Measurements from ENCODE around the gene VRK2. TPM values are rescaled to one million over a fixed set of nuclear protein-coding genes. Genes with fewer than 3 reads are reported as not detected.

The VRK2 gene
- total RNA-seq, 1 experiment from 2014 or later, result 20.1 TPM

DNA sequence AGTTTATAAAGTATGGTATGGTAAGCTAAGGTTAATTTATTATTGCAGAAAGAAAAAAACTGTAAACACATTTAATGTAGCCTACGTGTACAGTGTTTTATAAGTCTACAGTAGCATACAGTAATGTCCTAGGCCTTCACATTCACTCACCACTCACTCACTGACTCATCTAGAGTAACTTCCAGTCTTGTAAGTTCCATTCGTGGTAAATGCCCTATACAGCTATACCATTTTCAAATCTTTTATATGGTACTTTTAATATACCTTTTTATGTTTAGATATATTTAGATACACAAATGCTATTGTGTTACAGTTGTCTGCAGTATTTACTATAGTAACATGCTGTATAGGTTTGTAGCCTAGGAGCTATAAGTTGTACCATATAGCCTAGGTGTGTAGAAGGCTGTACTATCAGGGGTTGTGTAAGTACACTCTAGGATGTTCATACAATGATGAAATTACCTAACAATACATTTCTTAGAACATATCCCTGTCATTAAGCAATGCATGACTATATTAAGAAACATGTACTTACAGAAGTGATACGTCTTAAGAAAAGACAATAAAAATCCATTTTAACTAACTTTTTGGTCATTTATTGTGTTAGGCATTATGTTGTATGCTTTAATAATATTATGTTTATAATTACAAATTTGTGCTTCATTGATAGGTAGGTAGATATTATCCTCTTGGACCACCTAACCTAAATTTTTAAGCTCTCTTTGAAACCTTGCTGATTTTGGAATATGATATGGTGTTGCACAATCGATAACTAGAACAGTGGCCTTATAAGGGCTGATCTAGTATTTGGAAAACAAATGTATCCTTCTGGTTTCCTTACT is 51.9 kb downstream of the VRK2 start:
- DNase-seq (ENCODE audit: low spot score), result no peak
- peaks cover 19% of the 10 kb centered on the region for H3K36me3 Mint-ChIP-seq
- H3K4me1 Mint-ChIP-seq, result no peaks in the 10 kb centered on the region
- ChIA-PET CTCF (interaction anchor here (0.5 kb wide), 1 partner anchor 52 kb away, joined by 4 read pairs; no protein-coding TSS in a partner anchor), POLR2A (no interaction called here)
- no peaks in the 10 kb centered on the region for H3K27me3 Mint-ChIP-seq (ENCODE audit: low read depth)
- no peak overlapping the region for H3K27ac Mint-ChIP-seq
- no peak overlapping the region for H3K4me3 Mint-ChIP-seq
- peaks cover 21% of the 10 kb centered on the region for H3K9me3 Mint-ChIP-seq
- ATAC-seq, result no peak
- TF ChIP-seq ZNF317 (CRISPR knock-in tag; IDR thresholded peaks at IDR 0.05; ENCODE audit: borderline replicate concordance, low read depth), result no peak
- no peak for TF ChIP-seq SOX15 (CRISPR knock-in tag; IDR thresholded peaks at IDR 0.05)
- no peak for TF ChIP-seq TP53 (CRISPR knock-in tag; IDR thresholded peaks at IDR 0.05)
- TF ChIP-seq ZNF121 (CRISPR knock-in tag; IDR thresholded peaks at IDR 0.05), result no peak
- TF ChIP-seq, protein P1, sequence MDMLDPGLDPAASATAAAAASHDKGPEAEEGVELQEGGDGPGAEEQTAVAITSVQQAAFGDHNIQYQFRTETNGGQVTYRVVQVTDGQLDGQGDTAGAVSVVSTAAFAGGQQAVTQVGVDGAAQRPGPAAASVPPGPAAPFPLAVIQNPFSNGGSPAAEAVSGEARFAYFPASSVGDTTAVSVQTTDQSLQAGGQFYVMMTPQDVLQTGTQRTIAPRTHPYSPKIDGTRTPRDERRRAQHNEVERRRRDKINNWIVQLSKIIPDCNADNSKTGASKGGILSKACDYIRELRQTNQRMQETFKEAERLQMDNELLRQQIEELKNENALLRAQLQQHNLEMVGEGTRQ (CRISPR knock-in tag; IDR thresholded peaks at IDR 0.05), result no peak
- TF ChIP-seq, protein P2, sequence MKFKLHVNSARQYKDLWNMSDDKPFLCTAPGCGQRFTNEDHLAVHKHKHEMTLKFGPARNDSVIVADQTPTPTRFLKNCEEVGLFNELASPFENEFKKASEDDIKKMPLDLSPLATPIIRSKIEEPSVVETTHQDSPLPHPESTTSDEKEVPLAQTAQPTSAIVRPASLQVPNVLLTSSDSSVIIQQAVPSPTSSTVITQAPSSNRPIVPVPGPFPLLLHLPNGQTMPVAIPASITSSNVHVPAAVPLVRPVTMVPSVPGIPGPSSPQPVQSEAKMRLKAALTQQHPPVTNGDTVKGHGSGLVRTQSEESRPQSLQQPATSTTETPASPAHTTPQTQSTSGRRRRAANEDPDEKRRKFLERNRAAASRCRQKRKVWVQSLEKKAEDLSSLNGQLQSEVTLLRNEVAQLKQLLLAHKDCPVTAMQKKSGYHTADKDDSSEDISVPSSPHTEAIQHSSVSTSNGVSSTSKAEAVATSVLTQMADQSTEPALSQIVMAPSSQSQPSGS (CRISPR knock-in tag; IDR thresholded peaks at IDR 0.05; ENCODE audit: borderline replicate concordance, low read depth), result no peak
- TF ChIP-seq ELF4 (CRISPR knock-in tag; IDR thresholded peaks at IDR 0.05; ENCODE audit: low read depth), result no peak
- no peak for TF ChIP-seq ZNF423 (CRISPR knock-in tag; IDR thresholded peaks at IDR 0.05)
- no peak for TF ChIP-seq IRF2 (CRISPR knock-in tag; IDR thresholded peaks at IDR 0.05; ENCODE audit: borderline replicate concordance, low read depth)
- TF ChIP-seq HMGA2 (CRISPR knock-in tag; IDR thresholded peaks at IDR 0.05), result no peak
- TF ChIP-seq TEAD4 (CRISPR knock-in tag; IDR thresholded peaks at IDR 0.05), result no peak
- no peak for TF ChIP-seq TCF7 (CRISPR knock-in tag; IDR thresholded peaks at IDR 0.05; ENCODE audit: low read depth)
- TF ChIP-seq, protein P3, sequence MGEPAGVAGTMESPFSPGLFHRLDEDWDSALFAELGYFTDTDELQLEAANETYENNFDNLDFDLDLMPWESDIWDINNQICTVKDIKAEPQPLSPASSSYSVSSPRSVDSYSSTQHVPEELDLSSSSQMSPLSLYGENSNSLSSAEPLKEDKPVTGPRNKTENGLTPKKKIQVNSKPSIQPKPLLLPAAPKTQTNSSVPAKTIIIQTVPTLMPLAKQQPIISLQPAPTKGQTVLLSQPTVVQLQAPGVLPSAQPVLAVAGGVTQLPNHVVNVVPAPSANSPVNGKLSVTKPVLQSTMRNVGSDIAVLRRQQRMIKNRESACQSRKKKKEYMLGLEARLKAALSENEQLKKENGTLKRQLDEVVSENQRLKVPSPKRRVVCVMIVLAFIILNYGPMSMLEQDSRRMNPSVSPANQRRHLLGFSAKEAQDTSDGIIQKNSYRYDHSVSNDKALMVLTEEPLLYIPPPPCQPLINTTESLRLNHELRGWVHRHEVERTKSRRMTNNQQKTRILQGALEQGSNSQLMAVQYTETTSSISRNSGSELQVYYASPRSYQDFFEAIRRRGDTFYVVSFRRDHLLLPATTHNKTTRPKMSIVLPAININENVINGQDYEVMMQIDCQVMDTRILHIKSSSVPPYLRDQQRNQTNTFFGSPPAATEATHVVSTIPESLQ (CRISPR knock-in tag; IDR thresholded peaks at IDR 0.05), result no peak
- no peak for TF ChIP-seq ZNF138 (CRISPR knock-in tag; conservative IDR thresholded peaks at IDR 0.05)
- TF ChIP-seq NFATC4 (CRISPR knock-in tag; IDR thresholded peaks at IDR 0.05), result no peak
- TF ChIP-seq, protein P4, sequence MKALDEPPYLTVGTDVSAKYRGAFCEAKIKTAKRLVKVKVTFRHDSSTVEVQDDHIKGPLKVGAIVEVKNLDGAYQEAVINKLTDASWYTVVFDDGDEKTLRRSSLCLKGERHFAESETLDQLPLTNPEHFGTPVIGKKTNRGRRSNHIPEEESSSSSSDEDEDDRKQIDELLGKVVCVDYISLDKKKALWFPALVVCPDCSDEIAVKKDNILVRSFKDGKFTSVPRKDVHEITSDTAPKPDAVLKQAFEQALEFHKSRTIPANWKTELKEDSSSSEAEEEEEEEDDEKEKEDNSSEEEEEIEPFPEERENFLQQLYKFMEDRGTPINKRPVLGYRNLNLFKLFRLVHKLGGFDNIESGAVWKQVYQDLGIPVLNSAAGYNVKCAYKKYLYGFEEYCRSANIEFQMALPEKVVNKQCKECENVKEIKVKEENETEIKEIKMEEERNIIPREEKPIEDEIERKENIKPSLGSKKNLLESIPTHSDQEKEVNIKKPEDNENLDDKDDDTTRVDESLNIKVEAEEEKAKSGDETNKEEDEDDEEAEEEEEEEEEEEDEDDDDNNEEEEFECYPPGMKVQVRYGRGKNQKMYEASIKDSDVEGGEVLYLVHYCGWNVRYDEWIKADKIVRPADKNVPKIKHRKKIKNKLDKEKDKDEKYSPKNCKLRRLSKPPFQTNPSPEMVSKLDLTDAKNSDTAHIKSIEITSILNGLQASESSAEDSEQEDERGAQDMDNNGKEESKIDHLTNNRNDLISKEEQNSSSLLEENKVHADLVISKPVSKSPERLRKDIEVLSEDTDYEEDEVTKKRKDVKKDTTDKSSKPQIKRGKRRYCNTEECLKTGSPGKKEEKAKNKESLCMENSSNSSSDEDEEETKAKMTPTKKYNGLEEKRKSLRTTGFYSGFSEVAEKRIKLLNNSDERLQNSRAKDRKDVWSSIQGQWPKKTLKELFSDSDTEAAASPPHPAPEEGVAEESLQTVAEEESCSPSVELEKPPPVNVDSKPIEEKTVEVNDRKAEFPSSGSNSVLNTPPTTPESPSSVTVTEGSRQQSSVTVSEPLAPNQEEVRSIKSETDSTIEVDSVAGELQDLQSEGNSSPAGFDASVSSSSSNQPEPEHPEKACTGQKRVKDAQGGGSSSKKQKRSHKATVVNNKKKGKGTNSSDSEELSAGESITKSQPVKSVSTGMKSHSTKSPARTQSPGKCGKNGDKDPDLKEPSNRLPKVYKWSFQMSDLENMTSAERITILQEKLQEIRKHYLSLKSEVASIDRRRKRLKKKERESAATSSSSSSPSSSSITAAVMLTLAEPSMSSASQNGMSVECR (CRISPR knock-in tag; IDR thresholded peaks at IDR 0.05; ENCODE audit: borderline replicate concordance), result no peak
